Activated gamma-delta T cell (primary cell): Measurements from ENCODE around the gene CDRT15.
"Not testable (repeated sequence)": the region's sequence is repeated elsewhere in the genome, so short reads cannot be mapped to it uniquely, and the experiment has no call there.

Experiments used
- DNase-seq: peaks from one replicate; lab custom pipeline; 2025; lab: John Stamatoyannopoulos, UW

Gene CDRT15

DNA sequence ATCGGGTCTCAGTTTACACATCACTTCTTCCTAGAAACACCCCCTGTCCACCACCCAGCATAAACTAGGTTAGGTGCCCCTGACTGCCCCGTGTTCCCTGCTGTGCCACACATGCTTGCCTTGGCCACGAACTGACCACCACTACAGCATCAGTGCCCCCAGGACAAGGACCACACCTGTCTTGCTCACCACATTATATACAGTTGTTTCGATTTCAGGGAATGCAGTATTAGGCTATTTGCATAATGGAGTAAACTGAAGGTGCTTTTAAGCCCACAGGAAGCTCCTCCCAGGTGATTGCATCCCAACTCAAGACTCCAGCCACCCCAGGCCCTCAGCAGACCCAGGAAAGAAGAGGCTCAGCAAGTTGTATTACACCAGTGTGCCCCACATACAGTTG is 50.2 kb downstream of the CDRT15 start:
- not testable (repeated sequence) for DNase-seq
